SH-SY5Y (cell line): ENCODE results near the gene DNAH17.

Experiments used
- GATA2 ChIP-seq: IDR thresholded peaks from 2 replicates; pipeline ENCODE4 v1.6.1; 2011; ENCODE audit warnings: mild to moderate bottlenecking, low read depth, low read length
- GATA3 ChIP-seq: IDR thresholded peaks from 2 replicates; pipeline ENCODE4 v1.6.1; 2011; ENCODE audit warnings: low read depth, mild to moderate bottlenecking, low read length, moderate library complexity

GRCh38 chr17:78589885-78590284 is 12.7 kb upstream of the DNAH17 start:
- TF ChIP-seq GATA3 (no peak), GATA2 (no peak)
